GM13976 (cell line): ENCODE measurements around the gene ABCF1.

Experiments
- DNase-seq: peaks from one replicate; pipeline ENCODE4 v3.0.0; 2012; ENCODE audit warnings: low spot score
- CTCF ChIP-seq: IDR thresholded peaks from 2 replicates; pipeline ENCODE4 v1.5.1; 2012; ENCODE audit warnings: borderline replicate concordance, mild to moderate bottlenecking; ENCODE audit not compliant: insufficient read depth; ENCODE audit errors: extremely low read depth, missing control alignments, control extremely low read depth
- in situ Hi-C: fragments of 300-500 bp; cut with MboI; formaldehyde crosslinking; loops from one replicate; pipeline ENCODE4 v1.12.0; 2022; ENCODE audit warnings: low sequenced_read_pairs, mixed read lengths, inconsistent platforms; ENCODE audit not compliant: unreplicated experiment

ABCF1 gene

GRCh38 chr6:30557683-30557981 is 13.6 kb upstream of the ABCF1 start:
- no peak for TF ChIP-seq CTCF
- in situ Hi-C loops, result no loop called here
- DNase-seq, result peak; percentile 60

GRCh38 chr6:30560930-30561329 is 10.3 kb upstream of the ABCF1 start:
- TF ChIP-seq CTCF, result no peak
- no peak for DNase-seq
- in situ Hi-C loops, result no loop called here

- in situ Hi-C loops, result no loop called here
- TF ChIP-seq CTCF, result no peak
- no peak for DNase-seq
These were observed 8.5 kb upstream of the ABCF1 start for GRCh38 chr6:30562470-30563425.

GRCh38 chr6:30564114-30564513 is 7.1 kb upstream of the ABCF1 start:
- no peak for DNase-seq
- in situ Hi-C loops, result no loop called here
- TF ChIP-seq CTCF, result no peak

- DNase-seq, result no peak
- in situ Hi-C loops, result no loop called here
These were observed 5.5 kb upstream of the ABCF1 start for GRCh38 chr6:30565772-30566171.

GRCh38 chr6:30568245-30568644 is 3.0 kb upstream of the ABCF1 start:
- no peak for DNase-seq
- no peak for TF ChIP-seq CTCF
- in situ Hi-C loops, result no loop called here

More at GRCh38 chr6:30565772-30566171, 5.5 kb upstream of the ABCF1 start:
- no peak for TF ChIP-seq CTCF
